H1 (cell line): Measurements from ENCODE around the gene TXK. TPM values are rescaled to one million over a fixed set of nuclear protein-coding genes. Genes with fewer than 3 reads are reported as not detected.
A peak's percentile ranks its signal among the peaks of the same experiment; 100 is the strongest.

Experiments used
- ASH2L ChIP-seq: fragments of 200-600, 300-600 bp; sonication (generic); IDR thresholded peaks from one replicate; pipeline ENCODE4 v1.7.1; 2017; ENCODE audit warnings: low read length
- CTCF ChIP-seq, 3 experiments: IDR thresholded peaks; 1 replicate in 2 of 3; 2 replicates in 1 of 3; pipeline versions ENCODE4 v1.5.1 to v1.6.1; 2011; ENCODE audit warnings: low read length in 3 of 3, mild to moderate bottlenecking in 3 of 3, inconsistent platforms in 2 of 3, low read depth in 1 of 3, moderate library complexity in 1 of 3; ENCODE audit not compliant: insufficient read depth in 1 of 3; ENCODE audit errors: control extremely low read depth in 1 of 3
- SIN3A ChIP-seq, 2 experiments: IDR thresholded peaks in 1 of 2; conservative IDR thresholded peaks in 1 of 2; 2 replicates each; pipeline ENCODE4 v1.6.1; 2011 to 2012; ENCODE audit warnings: low read length in 2 of 2, improper control_type of control experiment in 1 of 2, low read depth in 1 of 2, mild to moderate bottlenecking in 1 of 2
- polyA plus RNA-seq, 7 experiments: library from polyadenylated mRNA; depleted of rRNA in 3 of 7; stranded (reverse) in 5 of 7; unstranded in 2 of 7; fragments of >200 nt in 5 of 7; fragments of 200-250 nt in 2 of 7; gene quantifications; 1 replicate in 5 of 7; 2 replicates in 1 of 7; 4 replicates in 1 of 7; pipeline versions ENCODE4 v1.2.1 to v1.2.3, GENCODE V29; 2011 to 2013; ENCODE audit warnings: missing spikeins in 2 of 7, mixed read lengths in 2 of 7
- total RNA-seq: library from RNA; stranded (reverse); fragmentation: NEBNext Ultra II Directional; extraction: Animal tissue kit (Norgen Biotek cat#: 25700); gene quantifications from 2 replicates; pipeline ENCODE4 v1.2.1, GENCODE V29; 2021
- TF ChIP-seq, protein P1 (sequence below): IDR thresholded peaks from 2 replicates; pipeline ENCODE4 v1.6.1; 2012; ENCODE audit warnings: inconsistent platforms

TXK gene
- total and polyA plus RNA-seq, 2 of the 8 experiments (the other 6 are each of a cell fraction or from before 2014, with no cell fraction given): not detected

DNA sequence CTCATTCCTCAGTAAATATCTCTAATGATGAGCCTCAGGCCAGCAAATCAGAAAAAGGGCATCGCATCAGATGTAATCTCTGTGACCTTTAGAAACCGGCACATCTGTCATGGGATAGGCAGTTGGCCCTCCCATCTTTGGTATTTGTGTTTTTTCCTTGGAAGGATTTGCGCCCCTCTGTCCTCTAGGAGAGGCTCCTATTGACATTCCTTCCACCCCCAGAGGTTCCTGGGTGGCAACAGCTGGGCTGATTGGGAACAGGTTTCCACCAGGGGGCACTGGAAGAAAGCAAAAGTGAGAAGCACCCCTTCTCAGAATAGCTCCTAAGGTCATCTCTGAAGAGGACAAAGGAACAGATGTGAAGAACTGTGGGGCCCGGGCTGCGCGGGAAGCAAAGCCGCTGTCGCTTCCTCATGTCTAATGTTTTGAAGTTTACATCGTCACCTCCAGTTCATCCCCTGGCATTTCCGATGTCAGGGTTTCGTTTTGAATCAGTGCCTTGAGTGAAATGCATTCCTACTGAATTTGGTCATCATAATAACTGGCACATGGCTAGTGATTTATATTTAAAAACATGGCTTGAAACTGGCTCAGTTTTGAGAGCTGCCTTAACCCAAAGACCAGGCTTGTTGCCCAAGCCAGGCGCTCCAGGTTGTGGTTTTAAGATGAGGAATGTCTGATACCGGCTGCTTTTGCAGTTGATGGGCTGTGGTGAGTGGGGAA lies 6.2 kb downstream of the TXK start (continued):
- peak; percentile 57 to 87 (median 80) for TF ChIP-seq CTCF (IDR thresholded peaks at IDR 0.05; ENCODE audit: control extremely low read depth in 1 of 3, insufficient read depth in 1 of 3, low read depth in 1 of 3, low read length in 3 of 3)
- TF ChIP-seq, protein P1, sequence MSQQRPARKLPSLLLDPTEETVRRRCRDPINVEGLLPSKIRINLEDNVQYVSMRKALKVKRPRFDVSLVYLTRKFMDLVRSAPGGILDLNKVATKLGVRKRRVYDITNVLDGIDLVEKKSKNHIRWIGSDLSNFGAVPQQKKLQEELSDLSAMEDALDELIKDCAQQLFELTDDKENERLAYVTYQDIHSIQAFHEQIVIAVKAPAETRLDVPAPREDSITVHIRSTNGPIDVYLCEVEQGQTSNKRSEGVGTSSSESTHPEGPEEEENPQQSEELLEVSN: peak; percentile 97
- peak; percentile 59 for TF ChIP-seq ASH2L
- TF ChIP-seq SIN3A (conservative IDR thresholded peaks at IDR 0.05 in 1 of 2, IDR thresholded peaks at IDR 0.05 in 1 of 2; ENCODE audit: low read depth in 1 of 2, low read length in 2 of 2): peak in 1 of 2 experiments; percentile 70; a peak in 2 of 4 replicates
- TF ChIP-seq, all 59 proteins: peak for 11
